Mucosa of gallbladder (tissue), 1 donor: ENCODE data around the gene OPN1SW. TPM values are rescaled to one million over a fixed set of nuclear protein-coding genes. Genes with fewer than 3 reads are reported as not detected.
A peak's percentile ranks its signal among the peaks of the same experiment; 100 is the strongest.

Experiments used
- DNase-seq: peaks from one replicate; pipeline ENCODE4 v3.0.0-alpha.2; 2020; ENCODE audit warnings: low spot score
- total RNA-seq: library from RNA; stranded (reverse); gene quantifications from one replicate; pipeline ENCODE4 v1.2.1, GENCODE V29; 2021
- donor health status: DM: no; HTN: no; CAD: no.

Gene OPN1SW
- total RNA-seq, 1 donor from 2014 or later, result not detected

- DNase-seq, result no peak
Observed at GRCh38 chr7:128758553-128758952, 17.0 kb downstream of the OPN1SW start.

GRCh38 chr7:128757203-128757602 lies 18.4 kb downstream of the OPN1SW start:
- DNase-seq, result no peak

GRCh38 chr7:128755819-128756476 lies 19.6 kb downstream of the OPN1SW start:
- DNase-seq, result peak; percentile 22

GRCh38 chr7:128755075-128755818 lies 20.3 kb downstream of the OPN1SW start:
- no peak for DNase-seq

- DNase-seq, result no peak
Observed at GRCh38 chr7:128752251-128752650, 23.3 kb downstream of the OPN1SW start.

- DNase-seq, result no peak
Observed at GRCh38 chr7:128747327-128748079, 28.1 kb downstream of the OPN1SW start.

- no peak for DNase-seq
Observed at GRCh38 chr7:128745706-128746105, 29.9 kb downstream of the OPN1SW start.

GRCh38 chr7:128744366-128744905 lies 31.2 kb downstream of the OPN1SW start:
- DNase-seq, result no peak

- DNase-seq, result no peak
Observed at GRCh38 chr7:128743112-128743772, 32.4 kb downstream of the OPN1SW start.

GRCh38 chr7:128742206-128742605 lies 33.4 kb downstream of the OPN1SW start:
- no peak for DNase-seq

- DNase-seq, result no peak
Observed at GRCh38 chr7:128741491-128741890, 34.1 kb downstream of the OPN1SW start.

- no peak for DNase-seq
Observed at GRCh38 chr7:128740996-128741395, 34.6 kb downstream of the OPN1SW start.

- DNase-seq, result no peak
Observed at GRCh38 chr7:128739990-128740682, 35.5 kb downstream of the OPN1SW start.

- peak; percentile 96 for DNase-seq
Observed at GRCh38 chr7:128739048-128739962, 36.3 kb downstream of the OPN1SW start, which contains the start of gene CALU. Gene CALU (plus strand): TSS chr7:128739359. CDS start chr7:128748584, 9,225 bp downstream.

GRCh38 chr7:128738570-128739047 lies 37.0 kb downstream of the OPN1SW start:
- DNase-seq, result peak; percentile 11

GRCh38 chr7:128737867-128738385 lies 37.7 kb downstream of the OPN1SW start:
- DNase-seq, result no peak

- DNase-seq, result no peak
Observed at GRCh38 chr7:128737441-128737840, 38.2 kb downstream of the OPN1SW start.

GRCh38 chr7:128735436-128735835 lies 40.2 kb downstream of the OPN1SW start:
- no peak for DNase-seq

- no peak for DNase-seq
Observed at GRCh38 chr7:128734890-128735289, 40.7 kb downstream of the OPN1SW start.

GRCh38 chr7:128733278-128733645 lies 42.3 kb downstream of the OPN1SW start:
- no peak for DNase-seq
